Left ventricle myocardium superior (tissue), 1 donor: ENCODE results near the gene IL1RAP. TPM values are rescaled to one million over a fixed set of nuclear protein-coding genes. Genes with fewer than 3 reads are reported as not detected.
A peak's percentile ranks its signal among the peaks of the same experiment; 100 is the strongest.
"Not testable (repeated sequence)": the region's sequence is repeated elsewhere in the genome, so short reads cannot be mapped to it uniquely, and the experiment has no call there.

ENCODE experiments used
- ATAC-seq: fragments of 200-7000 bp; cut with Tn5 transposase; one replicate; pipeline ENCODE4 v1.9.1; 2020; ENCODE audit warnings: mild to moderate bottlenecking, moderate library complexity
- DNase-seq: peaks from one replicate; pipeline ENCODE4 v3.0.0-alpha.2; 2020
- intact Hi-C: fragments of 100-400 bp; cut with micrococcal nuclease; formaldehyde crosslinking; loops from one replicate; pipeline ENCODE4 v1.11.0; 2022
- long read RNA-seq: library from polyadenylated mRNA; unstranded; transcript quantifications from one replicate; pipeline ENCODE4 v2.0.0, GENCODE V29; 2021
- total RNA-seq: library from RNA; stranded (reverse); fragmentation: NEBNext Ultra II Directional; extraction: Animal tissue kit (Norgen Biotek cat#: 25700); gene quantifications from one replicate; pipeline ENCODE4 v1.2.1, GENCODE V29; 2021
- donor health status: DM: no; HTN: yes; CAD: no; lungs with severe emphysema.

Gene IL1RAP, protein sequence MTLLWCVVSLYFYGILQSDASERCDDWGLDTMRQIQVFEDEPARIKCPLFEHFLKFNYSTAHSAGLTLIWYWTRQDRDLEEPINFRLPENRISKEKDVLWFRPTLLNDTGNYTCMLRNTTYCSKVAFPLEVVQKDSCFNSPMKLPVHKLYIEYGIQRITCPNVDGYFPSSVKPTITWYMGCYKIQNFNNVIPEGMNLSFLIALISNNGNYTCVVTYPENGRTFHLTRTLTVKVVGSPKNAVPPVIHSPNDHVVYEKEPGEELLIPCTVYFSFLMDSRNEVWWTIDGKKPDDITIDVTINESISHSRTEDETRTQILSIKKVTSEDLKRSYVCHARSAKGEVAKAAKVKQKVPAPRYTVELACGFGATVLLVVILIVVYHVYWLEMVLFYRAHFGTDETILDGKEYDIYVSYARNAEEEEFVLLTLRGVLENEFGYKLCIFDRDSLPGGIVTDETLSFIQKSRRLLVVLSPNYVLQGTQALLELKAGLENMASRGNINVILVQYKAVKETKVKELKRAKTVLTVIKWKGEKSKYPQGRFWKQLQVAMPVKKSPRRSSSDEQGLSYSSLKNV
- 6.1 TPM for total RNA-seq
- long read RNA-seq, full-length matches to known transcripts: 2 of 9 reads
- long read RNA-seq, partial matches to known transcripts: 4 of 9 reads
- long read RNA-seq, other reads (novel, unspliced or antisense): 3 of 9 reads

DNA sequence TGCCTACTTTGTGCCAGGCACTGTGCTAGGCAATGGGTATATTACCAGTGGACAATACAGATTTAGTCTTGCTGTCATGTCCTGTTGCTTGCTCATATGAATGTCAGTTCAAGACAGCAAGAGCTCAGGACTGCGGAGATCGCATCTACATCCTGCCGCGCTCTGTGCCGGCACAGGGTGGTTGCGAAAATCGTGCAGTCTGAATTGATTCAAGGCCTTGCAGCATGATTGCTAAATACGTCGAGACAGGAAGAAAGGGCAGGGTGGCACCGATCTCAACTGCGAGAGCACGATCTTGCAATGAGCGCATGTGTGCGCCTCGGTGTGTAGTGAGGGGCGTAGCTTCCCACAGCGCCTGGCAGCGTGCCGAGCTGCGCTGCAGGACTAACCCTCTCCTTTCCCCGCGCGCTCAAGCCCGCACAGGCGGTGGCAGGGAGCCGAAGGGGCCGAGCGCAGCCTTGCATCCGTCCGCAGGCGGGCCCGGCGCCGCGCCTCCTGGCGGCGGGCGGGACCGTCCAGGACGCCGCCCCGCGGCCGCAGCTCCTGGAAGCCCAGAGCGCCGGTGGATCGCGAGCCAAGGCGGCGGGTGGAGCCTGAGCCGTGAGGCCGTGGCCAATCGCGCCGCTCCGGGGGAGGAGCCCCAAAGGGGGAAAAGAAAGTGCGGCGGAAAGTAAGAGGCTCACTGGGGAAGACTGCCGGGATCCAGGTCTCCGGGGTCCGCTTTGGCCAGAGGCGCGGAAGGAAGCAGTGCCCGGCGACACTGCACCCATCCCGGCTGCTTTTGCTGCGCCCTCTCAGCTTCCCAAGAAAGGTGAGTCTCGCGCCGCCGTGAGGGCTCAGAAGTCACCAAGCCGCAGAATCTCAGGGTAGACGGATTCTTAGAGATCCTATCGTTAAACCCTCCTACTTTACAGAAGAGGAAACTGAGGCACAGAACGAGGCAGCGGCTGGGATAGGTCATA, at the start of gene IL1RAP:
Gene IL1RAP, plus strand, starts transcription at position 677 of the 962 bp plus-strand sequence. CDS start 50,205 bp downstream, outside the sequence.
- DNase-seq (peak; percentile 96), ATAC-seq (peak; percentile 98)
- intact Hi-C loops: no loop called here

DNA sequence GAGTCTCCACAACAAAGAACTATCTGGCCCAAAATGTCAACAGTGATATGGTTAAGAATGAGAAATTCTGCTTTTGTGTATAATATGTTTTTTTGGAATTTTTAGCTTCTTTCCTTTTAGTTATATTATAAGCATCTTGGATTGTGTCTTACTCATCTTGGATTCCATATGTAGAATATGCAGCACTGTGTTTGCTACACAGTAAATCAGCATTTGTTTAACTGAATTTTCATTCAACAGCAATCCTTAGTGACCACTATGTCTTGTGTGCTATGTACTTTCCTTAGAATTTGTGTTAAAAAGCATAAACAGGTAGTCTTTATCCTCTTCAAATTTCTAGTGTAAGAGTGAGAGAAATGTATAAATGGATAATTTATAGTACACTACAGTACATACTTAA, 46.0 kb upstream of the IL1RAP start:
- ATAC-seq: no peak
- intact Hi-C loops: no loop called here
- DNase-seq: no peak

DNA sequence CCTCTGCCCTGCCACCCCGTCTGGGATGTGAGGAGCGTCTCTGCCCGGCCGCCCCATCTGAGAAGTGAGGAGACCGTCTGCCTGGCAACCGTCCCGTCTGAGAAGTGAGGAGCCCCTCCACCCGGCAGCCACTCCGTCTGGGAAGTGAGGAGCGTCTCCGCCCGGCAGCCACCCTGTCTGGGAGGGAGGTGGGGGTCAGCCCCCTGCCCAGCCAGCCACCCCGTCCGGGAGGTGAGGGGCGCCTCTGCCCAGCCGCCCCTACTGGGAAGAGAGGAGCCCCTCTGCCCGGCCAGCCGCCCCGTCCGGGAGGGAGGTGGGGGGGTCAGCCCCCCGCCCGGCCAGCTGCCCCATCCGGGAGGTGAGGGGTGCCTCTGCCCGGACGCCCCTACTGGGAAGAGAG, 40.6 kb upstream of the IL1RAP start:
- intact Hi-C loops, DNase-seq, ATAC-seq: not testable (repeated sequence)

DNA sequence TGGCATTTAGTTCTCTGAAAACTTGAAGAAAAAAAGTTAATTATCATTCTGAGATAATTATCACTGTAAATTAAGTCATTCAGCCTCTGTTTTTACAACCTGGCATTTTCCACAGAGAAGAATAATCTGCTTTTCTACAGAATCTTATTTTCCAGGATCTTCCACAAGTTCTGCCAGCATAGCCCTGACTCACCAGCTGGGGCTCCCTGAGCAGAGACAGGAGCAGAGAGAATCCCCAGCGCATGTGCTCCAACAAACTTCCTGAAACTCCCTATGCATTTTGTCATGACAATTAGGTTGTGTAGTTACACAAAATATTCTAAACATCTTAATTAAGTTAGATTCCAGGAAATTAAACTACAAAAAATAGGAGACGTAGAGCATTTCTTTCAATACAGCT, 32.1 kb upstream of the IL1RAP start:
- DNase-seq (no peak), ATAC-seq (no peak)
- intact Hi-C loops: no loop called here

DNA sequence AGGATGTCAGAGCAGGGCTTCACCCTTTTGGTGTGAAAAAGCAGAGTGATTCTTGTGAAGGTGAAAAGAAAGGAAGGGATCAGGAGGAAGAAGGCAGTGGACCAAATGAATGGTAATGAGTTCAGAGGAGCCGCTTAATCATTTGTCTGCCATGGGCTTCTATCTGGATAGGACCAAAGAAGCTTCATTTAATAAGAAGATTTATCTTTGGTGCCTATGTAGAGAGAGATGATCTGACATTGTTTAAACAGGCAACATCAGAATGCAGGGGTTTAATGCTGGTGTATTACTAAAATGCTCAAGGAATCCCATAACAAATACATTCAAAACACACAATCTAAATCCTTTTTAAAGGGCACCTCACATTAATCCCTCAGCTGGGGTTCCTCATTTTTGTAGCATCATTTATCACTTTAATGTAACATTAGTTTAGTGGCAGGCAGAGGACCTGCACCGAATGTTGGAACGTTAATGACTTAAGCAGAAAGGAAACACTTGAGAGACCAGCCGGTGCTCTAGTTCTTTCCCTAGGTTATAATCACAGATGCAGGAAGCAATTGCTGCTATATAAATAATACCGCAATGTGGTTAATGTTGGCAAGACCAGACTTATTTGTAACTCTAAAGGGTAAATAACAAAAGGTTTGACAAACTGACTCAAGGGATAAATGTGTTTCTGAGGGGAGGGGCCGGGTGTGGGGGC, 27.9 kb upstream of the IL1RAP start:
- DNase-seq (no peak), ATAC-seq (peak; percentile 41)
- intact Hi-C loops: no loop called here

DNA sequence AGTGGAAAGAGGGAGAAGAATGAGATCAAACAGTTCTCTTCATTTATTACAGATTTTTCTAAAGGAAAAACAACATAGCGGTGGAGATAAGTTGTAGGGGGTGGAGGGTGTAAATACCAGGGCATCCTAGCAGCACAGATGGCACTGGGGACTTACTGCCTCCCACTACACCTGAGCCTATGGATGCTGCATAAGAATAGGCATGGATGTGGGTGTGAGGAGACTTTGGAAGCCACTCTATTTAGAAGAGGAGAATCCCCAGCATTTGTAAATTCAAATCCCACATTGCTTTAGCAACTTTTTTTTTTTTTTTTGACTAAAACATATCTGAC, 27.4 kb upstream of the IL1RAP start:
- no peak for DNase-seq
- ATAC-seq: no peak
- intact Hi-C loops: no loop called here

DNA sequence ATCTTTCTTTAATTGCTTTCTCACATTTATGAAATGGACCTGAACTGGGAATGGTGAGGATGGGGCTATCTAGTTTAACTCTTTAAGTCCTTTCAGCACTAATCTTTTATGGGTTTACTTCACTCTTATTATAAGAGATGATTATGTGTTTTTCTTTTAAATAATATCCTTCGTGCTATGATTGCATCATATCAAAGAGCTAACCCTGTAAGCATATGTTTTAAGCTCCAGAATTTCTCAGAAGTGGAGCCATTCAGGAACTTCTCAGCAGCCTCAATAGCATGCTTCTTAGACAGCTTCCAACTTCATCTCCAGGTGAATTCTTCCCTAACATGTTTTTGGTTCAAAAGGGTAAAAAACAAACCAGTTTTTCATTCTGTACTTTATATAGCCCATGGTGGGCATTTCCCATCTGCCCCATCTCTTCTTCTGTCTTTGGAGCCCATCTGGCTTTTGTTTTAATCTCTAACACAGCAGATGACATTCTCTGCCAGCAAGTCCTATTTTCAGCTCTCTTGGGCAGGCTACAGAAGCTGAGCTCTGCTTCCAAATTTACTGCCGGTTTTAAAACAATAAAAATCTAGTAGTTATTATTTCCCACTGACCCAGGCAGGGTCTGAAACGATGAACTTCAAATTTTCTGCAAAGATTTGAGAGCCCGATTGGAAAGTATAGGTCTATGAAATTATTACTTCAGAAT, 26.8 kb upstream of the IL1RAP start:
- DNase-seq (no peak), ATAC-seq (peak; percentile 50)

DNA sequence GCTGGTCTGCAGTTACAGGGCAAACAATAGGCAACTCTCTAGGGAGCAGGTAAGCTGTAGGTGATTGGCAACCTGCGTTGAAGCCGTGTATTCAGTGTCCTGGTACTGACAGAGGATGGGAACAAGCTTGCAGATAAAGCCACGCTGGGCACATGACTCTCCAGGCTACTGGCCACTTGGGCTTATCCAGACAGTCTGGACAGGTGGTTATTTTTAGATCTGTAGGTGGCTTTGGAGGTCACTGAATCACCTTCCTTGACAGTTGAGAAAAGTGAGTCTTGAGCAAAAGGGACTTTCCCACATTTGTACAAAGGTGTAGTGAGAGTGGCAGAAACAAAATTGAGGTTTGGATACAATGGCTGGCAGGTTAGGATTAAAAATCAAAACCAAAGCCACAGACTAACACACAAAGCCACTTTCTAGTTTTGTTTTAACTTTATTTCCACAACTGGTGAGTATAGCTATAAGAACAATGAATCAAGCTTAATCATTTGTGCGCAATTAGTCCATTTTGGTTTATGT, 22.3 kb upstream of the IL1RAP start:
- intact Hi-C loops: no loop called here
- ATAC-seq (peak; percentile 90), DNase-seq (peak; percentile 66)

More for the DNA sequence above, 26.8 kb upstream of the IL1RAP start:
- intact Hi-C loops: no loop called here

DNA sequence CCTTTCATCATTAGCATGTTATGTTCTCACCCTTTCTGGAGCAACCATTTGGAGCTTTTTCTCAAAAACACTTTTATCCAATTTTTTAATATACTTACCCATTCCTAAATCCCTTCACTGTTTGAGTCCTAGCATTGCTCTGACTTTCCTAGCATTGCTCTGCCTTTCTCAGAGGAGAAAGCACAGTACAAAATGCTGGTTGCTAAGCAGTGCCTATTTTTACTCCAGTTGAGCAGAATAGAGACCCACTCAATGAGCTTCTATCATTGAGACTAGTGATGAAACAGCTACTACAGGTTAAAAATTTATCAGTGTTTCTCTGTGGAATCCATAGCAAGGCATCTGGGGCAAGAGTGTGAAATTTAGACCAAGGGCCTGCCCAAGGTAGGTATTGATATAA, 21.8 kb upstream of the IL1RAP start:
- ATAC-seq: peak; percentile 81
- DNase-seq: no peak
- intact Hi-C loops: no loop called here

DNA sequence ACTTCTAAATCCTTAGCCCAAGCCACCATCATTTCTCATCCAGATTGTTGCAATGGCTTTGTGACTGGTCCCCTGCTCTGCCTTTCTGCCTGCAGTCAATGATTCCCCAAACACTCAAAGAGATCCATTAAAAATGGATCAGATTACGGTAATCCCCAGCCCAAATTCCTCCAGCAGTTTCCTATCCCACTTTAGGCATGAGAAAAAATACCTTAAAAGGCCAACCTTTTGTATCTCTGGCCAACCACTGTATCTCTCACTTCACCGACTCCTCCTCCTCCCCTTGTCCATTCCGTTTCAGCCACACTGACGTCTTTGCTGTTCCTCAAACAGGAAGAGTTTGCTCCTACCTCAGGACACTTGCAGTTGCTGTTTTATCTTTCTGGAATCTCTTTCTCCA, 20.9 kb upstream of the IL1RAP start:
- no peak for DNase-seq

DNA sequence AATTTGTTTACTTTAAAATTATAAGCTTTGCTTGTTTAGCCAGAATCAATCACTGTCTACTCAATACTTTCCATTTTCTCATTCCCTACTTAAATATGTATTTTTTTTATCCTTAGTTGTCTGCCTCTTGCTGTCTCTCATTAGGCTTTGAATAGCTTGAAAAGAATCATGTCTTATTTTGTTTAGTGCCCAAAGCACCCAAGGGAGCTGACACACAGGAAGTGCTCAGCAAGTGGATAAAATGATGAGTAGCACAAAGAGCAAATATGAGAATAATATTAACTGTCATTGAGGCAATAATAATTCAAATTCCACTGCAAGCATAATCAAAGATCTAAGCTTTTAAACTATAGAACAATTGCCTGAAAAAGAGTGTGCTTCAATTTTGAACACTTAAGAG, 19.0 kb upstream of the IL1RAP start:
- ATAC-seq (no peak), DNase-seq (no peak)
- intact Hi-C loops: no loop called here

More for the DNA sequence above, 20.9 kb upstream of the IL1RAP start:
- intact Hi-C loops: no loop called here
- no peak for ATAC-seq

DNA sequence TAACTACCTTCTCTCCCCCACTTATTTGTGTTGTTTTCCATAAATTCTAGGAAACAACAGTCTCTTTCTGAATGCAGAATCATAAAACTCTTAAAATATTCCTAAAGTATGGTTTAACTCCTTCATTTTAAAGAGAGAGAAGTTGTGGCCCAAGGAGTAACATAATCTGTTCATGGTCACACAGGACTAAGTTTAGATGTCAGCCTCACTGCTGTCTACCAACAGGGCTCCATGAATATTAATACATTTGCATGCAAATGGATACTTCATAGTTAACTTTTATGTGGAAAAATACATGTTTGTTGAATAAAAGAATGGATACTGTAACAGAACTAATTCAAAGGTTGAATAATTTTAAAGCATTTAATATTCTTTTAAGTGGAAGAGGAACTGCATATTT, 18.5 kb upstream of the IL1RAP start:
- intact Hi-C loops: no loop called here
- DNase-seq: no peak
- ATAC-seq: no peak

DNA sequence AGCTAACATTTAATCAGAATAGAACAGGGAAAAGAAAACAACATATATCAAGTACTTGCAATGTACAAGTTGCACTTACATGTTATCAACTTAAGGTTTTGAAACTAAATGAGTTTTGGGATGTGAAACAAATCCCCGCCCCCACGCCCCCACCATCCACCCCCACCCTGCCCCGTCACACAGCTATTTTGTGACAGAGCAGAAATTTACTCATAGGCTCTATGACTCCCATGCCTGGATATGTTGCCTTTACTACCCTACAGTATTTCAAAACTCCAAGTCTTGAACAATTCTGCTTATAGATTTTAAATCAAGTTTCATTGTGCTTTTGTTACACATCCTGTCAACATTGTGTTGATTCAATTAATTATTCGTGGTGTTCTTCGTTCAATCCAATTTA, 18.1 kb upstream of the IL1RAP start:
- DNase-seq: no peak
- intact Hi-C loops: no loop called here
- ATAC-seq: no peak

DNA sequence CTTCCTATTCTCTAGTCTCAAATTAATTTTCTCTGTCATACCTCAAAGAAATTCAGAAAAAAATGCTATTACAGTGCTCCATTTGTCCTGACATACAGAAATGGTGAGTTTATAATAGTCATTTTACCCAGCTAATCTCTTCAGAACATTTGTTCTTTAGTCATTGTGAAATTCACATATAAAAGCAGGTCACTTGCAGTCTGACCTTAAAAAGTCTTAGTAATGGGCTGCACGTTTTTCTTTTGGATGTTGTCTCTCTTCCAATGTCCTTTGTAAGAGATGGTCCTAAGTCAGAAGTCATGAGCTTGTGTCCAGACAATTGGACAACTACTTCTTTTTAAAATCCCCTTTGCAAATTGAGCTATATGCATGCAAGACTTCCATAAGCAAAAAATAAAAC, 17.0 kb upstream of the IL1RAP start:
- DNase-seq (no peak), ATAC-seq (no peak)
- intact Hi-C loops: no loop called here

DNA sequence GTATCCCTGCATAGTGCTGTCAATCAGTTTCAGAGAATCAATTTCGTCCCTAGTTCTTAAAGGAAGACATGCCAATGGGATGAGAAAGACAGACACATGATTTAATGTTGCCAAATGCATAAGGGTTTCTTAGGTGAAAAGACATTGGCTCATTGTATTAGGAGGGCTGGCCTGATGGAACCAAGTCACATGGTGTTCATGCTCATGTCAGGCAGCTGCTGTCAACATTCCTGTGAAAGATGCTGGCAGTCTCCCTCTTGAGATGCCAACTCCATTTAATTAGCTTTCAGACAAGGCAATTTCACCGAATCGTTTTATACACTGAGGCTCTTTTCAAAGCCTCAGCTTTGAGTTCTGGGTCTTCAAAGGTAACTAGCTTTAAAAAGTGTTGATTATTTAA, 16.1 kb upstream of the IL1RAP start:
- intact Hi-C loops: no loop called here
- ATAC-seq (peak; percentile 95), DNase-seq (no peak)

DNA sequence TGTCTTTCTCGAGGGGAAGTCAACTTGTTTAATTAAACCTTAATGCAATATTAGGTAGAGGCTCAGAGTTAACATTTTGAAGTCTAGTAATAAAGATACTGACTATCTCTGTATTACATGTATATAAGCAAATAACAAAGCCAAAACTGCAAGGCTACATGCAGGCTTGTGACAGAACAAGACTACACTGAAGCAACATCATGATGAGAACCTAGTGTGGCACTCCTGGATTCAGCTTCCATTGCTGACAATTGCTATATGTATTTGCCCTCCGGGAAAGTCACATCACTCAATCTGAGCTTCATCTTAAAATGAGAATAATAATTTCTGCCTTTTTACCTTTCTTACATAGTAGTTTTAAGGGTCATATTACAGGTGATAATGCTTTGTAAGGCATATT, 15.6 kb upstream of the IL1RAP start:
- intact Hi-C loops: no loop called here

DNA sequence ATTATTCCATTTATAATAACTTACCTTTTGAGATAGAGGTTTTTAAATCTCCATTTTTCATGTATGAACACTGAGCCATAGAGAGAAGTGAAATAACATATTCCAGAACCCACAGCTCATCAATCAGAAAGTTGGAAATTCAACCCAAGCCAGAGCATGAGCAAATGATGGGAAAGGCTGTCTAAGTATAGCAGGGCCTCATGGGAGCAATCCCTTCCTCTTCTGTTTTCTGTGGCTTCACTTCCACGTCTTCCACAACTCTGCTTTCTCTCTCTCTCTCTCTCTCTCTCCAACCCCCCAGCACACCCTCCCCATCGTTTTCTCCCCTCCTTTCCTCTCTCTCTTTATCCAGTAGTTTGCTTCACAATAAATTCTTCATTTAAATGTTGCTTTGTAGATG, 14.8 kb upstream of the IL1RAP start:
- no peak for DNase-seq
- peak; percentile 26 for ATAC-seq
- intact Hi-C loops: no loop called here

More for the DNA sequence above, 15.6 kb upstream of the IL1RAP start:
- DNase-seq (no peak), ATAC-seq (peak; percentile 59)

DNA sequence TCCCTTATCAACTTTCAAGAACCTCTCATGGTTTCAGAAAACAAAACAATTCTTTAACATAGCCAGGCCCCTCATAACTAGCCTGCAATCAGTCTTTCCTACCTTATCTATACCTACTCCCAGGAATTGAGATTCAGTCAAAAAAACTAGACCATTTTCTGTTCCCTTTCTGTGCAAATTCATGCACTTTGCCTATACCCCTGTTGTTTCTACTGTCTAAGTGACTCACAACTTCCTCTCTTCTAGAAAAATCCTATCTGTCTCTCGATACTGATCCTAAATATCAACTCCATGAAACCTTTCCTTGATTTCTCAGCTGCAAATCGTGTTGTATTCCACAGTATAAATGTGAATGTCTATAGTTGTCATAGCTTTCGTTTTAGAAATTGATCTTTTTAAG, 10.9 kb upstream of the IL1RAP start:
- intact Hi-C loops: no loop called here
- DNase-seq (no peak), ATAC-seq (no peak)
